Right lung (tissue), 5 donors: Measurements from ENCODE around the gene EDC4. TPM values are rescaled to one million over a fixed set of nuclear protein-coding genes. Genes with fewer than 3 reads are reported as not detected.
"Not testable (repeated sequence)": the region's sequence is repeated elsewhere in the genome, so short reads cannot be mapped to it uniquely, and the experiment has no call there.

Source experiments
- DNase-seq, 2 donors: peaks; one replicate each; pipeline ENCODE4 v3.0.0-alpha.2; 2013
- polyA plus RNA-seq, 5 donors: library from polyadenylated mRNA; unstranded; fragments of 120-200 nt; gene quantifications; one replicate each; pipeline versions ENCODE4 v1.2.1 to v1.2.3, GENCODE V29; 2013; ENCODE audit warnings: inconsistent platforms in 1 of 5, low replicate concordance in 1 of 5; ENCODE audit not compliant: insufficient read length in 5 of 5, insufficient read depth in 1 of 5

EDC4 gene
- polyA plus RNA-seq, 5 donors = 57.8 to 86.4 (median 78.3) TPM

DNA sequence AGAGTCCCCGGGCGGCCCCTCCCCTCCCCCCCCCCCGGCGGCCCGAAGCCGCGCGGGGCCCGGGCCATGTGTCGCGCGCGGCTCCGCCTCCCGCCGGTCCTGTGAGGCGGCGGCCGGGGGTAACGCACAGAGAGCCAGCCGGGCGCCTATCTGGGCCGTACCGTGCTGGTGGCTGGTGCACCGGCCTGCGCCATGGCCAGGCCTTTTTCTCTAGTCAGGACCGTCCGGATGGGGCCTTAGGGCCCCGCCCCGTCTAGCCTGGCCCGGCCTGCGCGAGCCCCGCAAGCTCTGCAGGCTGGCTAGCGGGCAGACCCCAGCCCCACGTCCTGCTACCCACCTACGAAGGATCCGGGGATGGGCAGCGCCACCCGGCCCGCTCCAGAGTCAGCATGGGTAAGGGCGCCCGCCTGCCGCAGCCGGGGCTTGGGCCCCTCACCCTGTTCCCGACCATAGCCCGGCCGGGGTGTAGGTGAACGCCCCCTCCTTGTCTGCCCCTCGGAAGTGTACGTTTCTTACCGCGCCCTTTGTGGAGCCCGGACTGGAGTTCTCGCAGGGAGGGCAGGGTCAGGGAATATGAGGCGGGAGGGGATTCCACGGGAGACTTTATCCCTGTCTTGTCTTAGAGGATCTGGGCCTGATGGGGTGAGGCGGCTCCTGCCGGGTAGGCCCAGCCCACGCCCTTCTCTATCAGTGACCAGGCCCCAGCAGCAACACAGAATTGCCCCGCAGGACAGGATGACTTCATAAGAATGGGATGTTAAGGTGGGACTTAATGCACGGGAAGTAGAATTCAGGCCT is 25.6 kb upstream of the EDC4 start, which contains the start of gene CENPT:
Gene CENPT, minus strand, starts transcription at position 630 of the 798 bp plus-strand sequence. CDS start 13,834 bp downstream, outside the sequence.
- DNase-seq = peak in 1 of 2 donors; percentile 16

- no peak for DNase-seq
These were observed 24.7 kb upstream of the EDC4 start for GRCh38 chr16:67848118-67848517.

DNA sequence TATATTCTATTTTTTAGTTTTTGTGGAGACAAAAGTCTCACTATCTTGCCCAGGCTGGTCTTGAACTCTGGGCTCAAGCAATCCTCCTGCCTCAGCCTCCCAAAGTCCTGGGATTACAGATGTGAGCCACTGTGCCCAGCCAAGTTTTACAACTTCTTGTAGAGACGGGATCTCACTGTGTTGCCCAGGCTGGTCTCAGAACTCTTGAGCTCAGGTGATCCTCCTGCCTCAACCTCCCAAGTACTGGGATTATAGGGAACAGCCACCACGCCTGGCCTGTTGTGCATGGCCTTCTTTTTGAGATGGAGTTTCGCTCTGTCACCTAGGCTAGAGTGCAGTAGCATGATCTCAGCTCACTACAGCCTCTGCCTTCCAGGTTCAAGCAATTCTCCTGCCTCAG is 19.2 kb upstream of the EDC4 start:
- no peak for DNase-seq

GRCh38 chr16:67855789-67856188 is 17.1 kb upstream of the EDC4 start:
- no peak for DNase-seq

DNA sequence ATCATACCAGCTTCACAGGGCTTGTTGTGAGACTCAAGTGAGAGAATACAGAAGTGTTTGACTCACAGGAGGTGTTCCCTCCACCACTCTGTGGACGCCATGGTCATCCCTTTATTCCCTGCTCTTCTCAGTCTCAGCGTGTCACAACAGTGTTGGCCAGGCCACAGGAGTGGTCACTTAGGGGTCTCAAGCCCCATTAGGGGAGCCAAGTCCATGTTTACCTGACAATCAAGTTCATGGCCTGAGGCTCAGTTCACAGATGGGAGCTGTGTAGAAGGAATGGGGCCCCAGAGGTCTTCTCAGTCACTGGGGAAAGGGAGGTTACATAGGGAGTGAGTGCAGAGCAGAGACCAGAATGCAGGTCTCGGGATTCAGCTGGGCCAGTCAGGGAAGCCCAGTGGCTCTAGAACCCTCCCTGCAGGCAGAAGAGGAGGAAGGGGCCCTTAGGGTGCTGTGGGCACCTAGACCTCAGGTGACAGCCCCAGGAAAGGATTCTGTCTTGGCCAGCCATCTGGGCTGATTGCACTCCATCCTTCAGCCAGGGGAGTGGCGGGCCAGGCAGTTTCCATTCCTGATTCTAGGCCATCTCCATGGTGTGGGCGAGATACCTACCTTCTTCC is 15.8 kb upstream of the EDC4 start:
- no peak for DNase-seq

DNA sequence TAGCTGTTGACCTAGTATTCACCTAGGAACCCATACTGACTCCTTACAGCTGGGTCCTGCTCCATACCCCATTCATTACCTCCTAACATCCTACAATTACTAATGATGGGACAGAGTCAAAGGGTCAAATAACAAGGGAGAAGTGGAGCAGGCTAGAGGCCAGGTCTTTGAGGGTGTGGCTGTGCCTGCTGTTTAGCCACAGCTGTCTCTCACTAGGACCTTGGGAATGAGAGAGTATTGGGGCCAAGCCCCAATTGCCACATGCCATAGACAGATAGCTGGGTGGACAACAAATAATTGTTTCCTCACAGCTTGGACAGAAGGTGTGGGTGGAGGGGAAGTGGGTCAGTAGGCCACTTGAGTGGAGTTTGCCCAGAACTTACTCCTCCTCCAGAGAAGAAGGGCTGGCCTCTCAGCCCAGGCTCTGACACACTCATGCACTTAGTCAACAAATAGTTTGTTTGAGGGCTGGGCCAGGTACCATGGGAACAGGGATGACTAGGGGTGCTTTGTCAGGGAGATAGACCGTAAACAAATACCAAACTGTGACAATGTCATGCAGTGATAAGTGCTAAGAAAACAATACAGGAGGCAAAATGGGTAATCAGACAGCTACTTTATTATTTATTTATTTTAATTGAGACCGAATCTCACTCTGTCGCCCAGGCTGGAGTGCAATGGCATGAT is 15.2 kb upstream of the EDC4 start:
- peak in 1 of 2 donors; percentile 38 for DNase-seq

DNA sequence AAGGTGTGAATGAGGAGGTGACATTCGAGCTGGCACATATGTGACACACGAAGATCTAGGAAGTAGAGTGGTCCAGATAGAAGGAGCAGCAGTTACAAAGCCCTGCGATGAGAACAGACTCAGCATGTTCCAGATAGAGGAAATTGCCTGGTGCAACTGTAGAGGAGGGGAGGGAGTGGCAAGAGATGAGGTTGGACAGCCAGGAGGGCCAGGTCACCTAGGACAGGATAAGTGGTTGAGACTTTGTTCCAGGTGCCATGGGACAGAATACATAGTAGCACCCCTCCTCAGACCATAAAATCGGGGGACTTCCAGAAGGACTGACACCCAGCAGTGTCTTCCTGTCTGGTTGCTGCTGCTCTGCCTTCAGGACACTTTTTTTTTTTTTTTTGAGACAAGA is 14.4 kb upstream of the EDC4 start:
- no peak for DNase-seq

- no peak for DNase-seq
These were observed 12.1 kb upstream of the EDC4 start for GRCh38 chr16:67860589-67861398.

DNA sequence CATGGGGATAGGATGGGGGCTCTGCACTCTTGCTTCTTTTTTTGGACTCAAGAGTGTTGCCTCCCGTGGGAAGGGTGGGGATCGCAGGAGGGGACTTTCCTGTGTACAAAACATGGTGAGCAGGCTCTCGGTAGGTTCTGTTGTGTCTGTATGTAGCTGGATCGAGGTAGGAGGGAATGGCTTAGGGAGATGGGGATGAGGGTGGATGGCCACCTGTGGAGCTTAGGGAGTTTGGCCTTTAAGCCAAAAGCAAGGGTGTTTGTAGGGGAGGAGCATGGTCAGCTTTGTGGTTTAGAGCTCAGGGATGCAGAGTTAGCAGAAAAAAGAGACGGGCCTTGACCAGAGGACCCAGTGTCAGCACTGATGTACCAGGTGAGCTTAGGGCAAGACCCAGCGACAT is 11.0 kb upstream of the EDC4 start:
- no peak for DNase-seq

DNA sequence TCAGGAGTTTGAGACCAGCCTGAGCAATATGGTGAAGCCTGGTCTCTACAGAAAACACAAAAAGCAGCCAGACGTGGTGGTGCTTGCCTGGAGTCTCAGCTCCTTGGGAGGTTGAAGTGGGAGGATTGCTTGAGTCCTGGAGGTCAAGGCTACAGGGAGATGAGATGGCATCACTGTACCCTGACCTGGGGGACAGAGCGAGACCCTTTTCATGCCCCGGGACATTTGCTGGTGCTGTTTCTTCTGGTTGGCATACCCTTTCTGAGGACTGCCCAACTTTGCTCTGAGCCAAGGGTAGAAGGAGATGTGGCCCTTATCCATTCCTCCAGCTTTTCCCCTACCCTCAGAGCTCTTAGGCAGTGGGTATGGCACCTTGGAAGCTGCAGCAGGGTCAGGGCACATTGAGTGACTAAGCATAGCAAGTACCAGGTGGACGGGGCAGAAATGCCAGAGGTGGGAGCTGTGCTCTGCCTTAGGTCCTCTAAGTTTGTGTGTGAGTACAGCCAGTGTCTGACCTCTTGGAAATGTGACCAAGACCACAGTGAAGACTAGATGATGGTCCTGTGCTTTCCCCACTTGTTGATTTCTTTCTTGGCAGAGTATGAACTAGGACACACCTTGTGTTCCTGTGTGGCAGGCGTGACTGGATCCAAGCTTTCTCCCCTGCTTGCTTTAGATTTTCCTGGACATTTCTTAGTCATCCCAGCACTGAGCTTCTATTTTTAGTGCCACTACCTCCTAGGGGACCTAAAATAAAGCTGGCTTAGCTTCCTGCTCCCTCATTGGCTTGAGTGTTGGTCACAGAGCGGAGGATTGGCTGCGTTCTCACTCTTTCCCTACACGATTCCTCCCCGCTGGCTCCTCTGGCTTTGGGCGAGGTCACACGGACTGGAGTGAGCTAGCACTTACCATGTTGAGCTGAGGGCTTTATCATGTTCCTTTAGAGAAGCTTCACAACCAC is 9.9 kb upstream of the EDC4 start:
- no peak for DNase-seq

GRCh38 chr16:67864044-67864443 is 8.8 kb upstream of the EDC4 start:
- DNase-seq = not testable (repeated sequence)

DNA sequence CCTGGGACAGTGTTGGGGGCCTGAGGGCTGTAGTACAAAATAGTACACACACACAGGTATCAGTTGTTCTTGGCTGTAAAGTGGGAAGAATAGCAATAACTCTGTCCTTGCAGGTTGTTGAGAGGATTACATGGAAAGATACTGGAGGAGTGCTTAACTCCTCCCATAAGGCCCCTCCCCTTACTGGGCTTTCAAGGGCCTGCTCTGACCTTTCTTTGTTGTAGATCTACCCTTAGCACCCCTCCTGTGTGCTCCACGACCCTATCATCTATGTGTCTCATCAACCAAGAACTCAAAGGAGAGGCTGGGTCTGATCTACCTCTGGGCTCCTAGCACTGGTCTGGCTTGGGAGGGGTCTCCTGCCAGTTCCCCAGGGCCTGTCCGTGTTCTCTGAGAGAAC is 8.3 kb upstream of the EDC4 start:
- no peak for DNase-seq

- DNase-seq = no peak
These were observed 7.5 kb upstream of the EDC4 start for GRCh38 chr16:67865318-67865717.

- DNase-seq = no peak
These were observed 4.6 kb upstream of the EDC4 start for GRCh38 chr16:67868290-67868689.

DNA sequence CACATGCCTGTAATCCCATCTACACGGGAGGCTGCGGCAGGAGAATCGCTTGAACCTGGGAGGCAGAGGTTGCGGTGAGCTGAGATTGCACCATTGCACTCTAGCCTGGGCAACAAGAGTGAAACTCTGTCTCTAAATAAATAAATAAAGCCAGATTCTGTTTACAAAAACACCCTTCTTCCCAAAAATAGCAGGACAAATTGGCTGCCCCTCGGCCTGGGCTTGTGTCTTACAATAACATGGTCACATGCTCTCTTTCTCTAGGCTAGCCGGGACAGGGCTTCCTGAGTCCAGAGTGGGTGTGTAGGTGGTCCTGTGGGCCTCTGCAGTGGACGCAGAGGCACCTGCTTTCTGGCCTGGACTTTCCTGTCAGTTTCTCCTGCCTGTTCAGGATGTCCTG is 3.2 kb upstream of the EDC4 start:
- no peak for DNase-seq

GRCh38 chr16:67871256-67871655 is 1.6 kb upstream of the EDC4 start:
- no peak for DNase-seq

GRCh38 chr16:67872131-67872630 is 671 bp upstream of the EDC4 start:
- DNase-seq = no peak

- no peak for DNase-seq
These were observed 851 bp downstream of the EDC4 start for GRCh38 chr16:67873435-67874370.

- DNase-seq = no peak
These were observed 1.5 kb downstream of the EDC4 start for GRCh38 chr16:67874372-67874771.
